Effector memory CD4-positive, alpha-beta T cell (primary cell): ENCODE results near the gene PHACTR3.

ENCODE experiments used
- DNase-seq, 3 donors: peaks; one replicate each; pipeline ENCODE4 v3.0.0-alpha.2; 2020
- H3K27ac ChIP-seq: 2 replicates; pipeline ENCODE4 v1.7.0; 2013; ENCODE audit warnings: mild to moderate bottlenecking, low read length, moderate library complexity; ENCODE audit not compliant: insufficient read depth, poor library complexity, severe bottlenecking
- H3K27me3 ChIP-seq: replicated peaks from 2 replicates; pipeline ENCODE4 v1.7.0; 2013; ENCODE audit warnings: mild to moderate bottlenecking, low read length; ENCODE audit not compliant: insufficient read depth, control insufficient read depth, poor library complexity, severe bottlenecking
- H3K36me3 ChIP-seq: 2 replicates; pipeline ENCODE4 v1.7.0; 2013; ENCODE audit warnings: mild to moderate bottlenecking, low read length, moderate library complexity; ENCODE audit not compliant: control insufficient read depth, insufficient read depth
- H3K4me1 ChIP-seq: 2 replicates; pipeline ENCODE4 v1.7.0; 2013; ENCODE audit warnings: low read length, mild to moderate bottlenecking; ENCODE audit not compliant: control insufficient read depth, insufficient read depth, poor library complexity, severe bottlenecking
- H3K4me3 ChIP-seq: 2 replicates; pipeline ENCODE4 v1.7.0; 2013; ENCODE audit warnings: low read length, low read depth, mild to moderate bottlenecking; ENCODE audit not compliant: insufficient read depth, poor library complexity, severe bottlenecking
- H3K9me3 ChIP-seq: 2 replicates; pipeline ENCODE4 v1.7.0; 2013; ENCODE audit warnings: mild to moderate bottlenecking, low read length, moderate library complexity; ENCODE audit not compliant: control insufficient read depth

Gene PHACTR3

GRCh38 chr20:59724457-59725366 is 120.4 kb downstream of the PHACTR3 start:
- Histone ChIP-seq H3K4me1 (no peaks in the 10 kb centered on the region), H3K36me3 (no peaks in the 10 kb centered on the region), H3K4me3 (no peak overlapping the region), H3K27me3 (no peaks in the 10 kb centered on the region), H3K9me3 (no peaks in the 10 kb centered on the region), H3K27ac (no peak overlapping the region)
- DNase-seq: no peak

GRCh38 chr20:59725476-59726280 is 121.3 kb downstream of the PHACTR3 start:
- Histone ChIP-seq H3K36me3 (no peaks in the 10 kb centered on the region), H3K4me1 (no peaks in the 10 kb centered on the region), H3K4me3 (no peak overlapping the region), H3K27me3 (no peaks in the 10 kb centered on the region), H3K9me3 (no peaks in the 10 kb centered on the region), H3K27ac (no peak overlapping the region)
- no peak for DNase-seq

GRCh38 chr20:59726281-59726595 is 121.9 kb downstream of the PHACTR3 start:
- H3K27me3 ChIP-seq: no peaks in the 10 kb centered on the region
- H3K27ac ChIP-seq: no peak overlapping the region
- no peak overlapping the region for H3K4me3 ChIP-seq
- no peaks in the 10 kb centered on the region for H3K4me1 ChIP-seq
- DNase-seq: no peak
- no peaks in the 10 kb centered on the region for H3K9me3 ChIP-seq
- H3K36me3 ChIP-seq: no peaks in the 10 kb centered on the region

GRCh38 chr20:59728722-59729430 is 124.5 kb downstream of the PHACTR3 start:
- DNase-seq: no peak
- Histone ChIP-seq H3K9me3 (no peaks in the 10 kb centered on the region), H3K36me3 (no peaks in the 10 kb centered on the region), H3K4me1 (no peaks in the 10 kb centered on the region), H3K27ac (no peak overlapping the region), H3K27me3 (no peaks in the 10 kb centered on the region), H3K4me3 (no peak overlapping the region)

GRCh38 chr20:59729506-59729905 is 125.2 kb downstream of the PHACTR3 start:
- no peak for DNase-seq
- Histone ChIP-seq H3K4me1 (no peaks in the 10 kb centered on the region), H3K27me3 (no peaks in the 10 kb centered on the region), H3K27ac (no peak overlapping the region), H3K9me3 (no peaks in the 10 kb centered on the region), H3K4me3 (no peak overlapping the region), H3K36me3 (no peaks in the 10 kb centered on the region)

GRCh38 chr20:59730722-59731121 is 126.4 kb downstream of the PHACTR3 start:
- Histone ChIP-seq H3K4me3 (no peak overlapping the region), H3K4me1 (no peaks in the 10 kb centered on the region)

GRCh38 chr20:59731376-59731775 is 127.0 kb downstream of the PHACTR3 start:
- H3K36me3 ChIP-seq: no peaks in the 10 kb centered on the region
- no peak overlapping the region for H3K27ac ChIP-seq
- no peaks in the 10 kb centered on the region for H3K4me1 ChIP-seq
- H3K9me3 ChIP-seq: no peaks in the 10 kb centered on the region
- DNase-seq: no peak
- no peak overlapping the region for H3K4me3 ChIP-seq
- no peaks in the 10 kb centered on the region for H3K27me3 ChIP-seq

More at GRCh38 chr20:59730722-59731121, 126.4 kb downstream of the PHACTR3 start:
- Histone ChIP-seq H3K27me3 (no peaks in the 10 kb centered on the region), H3K36me3 (no peaks in the 10 kb centered on the region), H3K27ac (no peak overlapping the region), H3K9me3 (no peaks in the 10 kb centered on the region)
- no peak for DNase-seq

- Histone ChIP-seq H3K27me3 (no peaks in the 10 kb centered on the region), H3K36me3 (no peaks in the 10 kb centered on the region), H3K4me3 (no peak overlapping the region), H3K4me1 (no peaks in the 10 kb centered on the region), H3K9me3 (no peaks in the 10 kb centered on the region), H3K27ac (no peak overlapping the region)
- DNase-seq: no peak
These were observed 129.0 kb downstream of the PHACTR3 start for GRCh38 chr20:59733351-59733750.

- Histone ChIP-seq H3K27me3 (no peaks in the 10 kb centered on the region), H3K36me3 (no peaks in the 10 kb centered on the region), H3K27ac (no peak overlapping the region), H3K9me3 (no peaks in the 10 kb centered on the region), H3K4me1 (no peaks in the 10 kb centered on the region), H3K4me3 (no peak overlapping the region)
- DNase-seq: no peak
These were observed 131.1 kb downstream of the PHACTR3 start for GRCh38 chr20:59735486-59735885.
